GM21381 (cell line): ENCODE results near the gene IFI30.

Experiments used
- ATAC-seq: cut with Tn5 transposase; IDR thresholded peaks from one replicate; pipeline ENCODE4 v1.9.1; 2021; ENCODE audit warnings: mild to moderate bottlenecking, moderate library complexity; ENCODE audit not compliant: unreplicated experiment

Gene IFI30

GRCh38 chr19:18170714-18171255 lies 2.8 kb upstream of the IFI30 start:
- no peak for ATAC-seq

GRCh38 chr19:18171605-18172327 lies 1.8 kb upstream of the IFI30 start:
- no peak for ATAC-seq

GRCh38 chr19:18172331-18173053 lies 1.1 kb upstream of the IFI30 start:
- no peak for ATAC-seq

- ATAC-seq, result peak; percentile 1
Measured at GRCh38 chr19:18173054-18173571, 500 bp upstream of the IFI30 start.

- no peak for ATAC-seq
Measured at GRCh38 chr19:18174983-18175382, 1.4 kb downstream of the IFI30 start.

- no peak for ATAC-seq
Measured at GRCh38 chr19:18176367-18177310, 3.0 kb downstream of the IFI30 start.

GRCh38 chr19:18179957-18180356 lies 6.3 kb downstream of the IFI30 start:
- no peak for ATAC-seq

GRCh38 chr19:18183529-18183928 lies 9.9 kb downstream of the IFI30 start:
- ATAC-seq, result no peak

- ATAC-seq, result no peak
Measured at GRCh38 chr19:18185538-18185937, 11.9 kb downstream of the IFI30 start.

GRCh38 chr19:18190278-18190677 lies 16.7 kb downstream of the IFI30 start:
- no peak for ATAC-seq

- ATAC-seq, result no peak
Measured at GRCh38 chr19:18191640-18192062, 18.0 kb downstream of the IFI30 start.

- ATAC-seq, result peak; percentile 89
Measured at GRCh38 chr19:18192673-18193387, 19.2 kb downstream of the IFI30 start, which contains the start of gene MPV17L2. TSS of gene MPV17L2 (plus strand) at chr19:18193218. CDS start at chr19:18193282, 64 bp downstream.

GRCh38 chr19:18193388-18194180 lies 20.0 kb downstream of the IFI30 start:
- ATAC-seq, result no peak

GRCh38 chr19:18194181-18194530 lies 20.5 kb downstream of the IFI30 start:
- ATAC-seq, result no peak

- no peak for ATAC-seq
Measured at GRCh38 chr19:18194554-18195238, 21.1 kb downstream of the IFI30 start.

- ATAC-seq, result no peak
Measured at GRCh38 chr19:18196511-18196845, 22.9 kb downstream of the IFI30 start.

GRCh38 chr19:18197306-18197705 lies 23.7 kb downstream of the IFI30 start:
- no peak for ATAC-seq

- ATAC-seq, result no peak
Measured at GRCh38 chr19:18197941-18198340, 24.3 kb downstream of the IFI30 start.

- no peak for ATAC-seq
Measured at GRCh38 chr19:18198374-18198773, 24.8 kb downstream of the IFI30 start.
